ENCODE measurements around the gene MSI2.

DNA sequence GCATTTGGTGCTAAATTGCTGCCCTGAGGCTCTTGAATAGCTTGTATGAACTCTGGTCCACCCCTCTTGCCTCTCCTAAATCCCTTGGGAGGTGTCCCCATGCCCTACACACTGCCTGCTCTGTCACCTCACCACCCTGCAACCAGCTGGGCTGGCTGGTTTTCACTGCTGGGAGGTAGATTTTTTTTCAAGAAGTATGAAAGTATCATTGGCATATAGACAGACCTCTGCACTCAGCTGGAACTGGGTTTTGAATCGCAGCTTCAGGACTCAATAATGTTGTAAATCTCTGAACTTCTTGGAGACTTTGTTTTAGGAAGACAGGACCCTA, 184.9 kb downstream of the MSI2 start:
- TF ChIP-seq, protein P1, sequence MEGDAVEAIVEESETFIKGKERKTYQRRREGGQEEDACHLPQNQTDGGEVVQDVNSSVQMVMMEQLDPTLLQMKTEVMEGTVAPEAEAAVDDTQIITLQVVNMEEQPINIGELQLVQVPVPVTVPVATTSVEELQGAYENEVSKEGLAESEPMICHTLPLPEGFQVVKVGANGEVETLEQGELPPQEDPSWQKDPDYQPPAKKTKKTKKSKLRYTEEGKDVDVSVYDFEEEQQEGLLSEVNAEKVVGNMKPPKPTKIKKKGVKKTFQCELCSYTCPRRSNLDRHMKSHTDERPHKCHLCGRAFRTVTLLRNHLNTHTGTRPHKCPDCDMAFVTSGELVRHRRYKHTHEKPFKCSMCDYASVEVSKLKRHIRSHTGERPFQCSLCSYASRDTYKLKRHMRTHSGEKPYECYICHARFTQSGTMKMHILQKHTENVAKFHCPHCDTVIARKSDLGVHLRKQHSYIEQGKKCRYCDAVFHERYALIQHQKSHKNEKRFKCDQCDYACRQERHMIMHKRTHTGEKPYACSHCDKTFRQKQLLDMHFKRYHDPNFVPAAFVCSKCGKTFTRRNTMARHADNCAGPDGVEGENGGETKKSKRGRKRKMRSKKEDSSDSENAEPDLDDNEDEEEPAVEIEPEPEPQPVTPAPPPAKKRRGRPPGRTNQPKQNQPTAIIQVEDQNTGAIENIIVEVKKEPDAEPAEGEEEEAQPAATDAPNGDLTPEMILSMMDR (IDR thresholded peaks at IDR 0.05) = no peak
- TF ChIP-seq POLR2A (IDR thresholded peaks at IDR 0.05) (no peak), EP300 (IDR thresholded peaks at IDR 0.05) (no peak), POLR2AphosphoS5 (IDR thresholded peaks at IDR 0.05) (no peak)

Measured in gastroesophageal sphincter (tissue), 3 donors.